ENCODE data around the gene GALNT6.
A peak's percentile ranks its signal among the peaks of the same experiment; 100 is the strongest.

DNA sequence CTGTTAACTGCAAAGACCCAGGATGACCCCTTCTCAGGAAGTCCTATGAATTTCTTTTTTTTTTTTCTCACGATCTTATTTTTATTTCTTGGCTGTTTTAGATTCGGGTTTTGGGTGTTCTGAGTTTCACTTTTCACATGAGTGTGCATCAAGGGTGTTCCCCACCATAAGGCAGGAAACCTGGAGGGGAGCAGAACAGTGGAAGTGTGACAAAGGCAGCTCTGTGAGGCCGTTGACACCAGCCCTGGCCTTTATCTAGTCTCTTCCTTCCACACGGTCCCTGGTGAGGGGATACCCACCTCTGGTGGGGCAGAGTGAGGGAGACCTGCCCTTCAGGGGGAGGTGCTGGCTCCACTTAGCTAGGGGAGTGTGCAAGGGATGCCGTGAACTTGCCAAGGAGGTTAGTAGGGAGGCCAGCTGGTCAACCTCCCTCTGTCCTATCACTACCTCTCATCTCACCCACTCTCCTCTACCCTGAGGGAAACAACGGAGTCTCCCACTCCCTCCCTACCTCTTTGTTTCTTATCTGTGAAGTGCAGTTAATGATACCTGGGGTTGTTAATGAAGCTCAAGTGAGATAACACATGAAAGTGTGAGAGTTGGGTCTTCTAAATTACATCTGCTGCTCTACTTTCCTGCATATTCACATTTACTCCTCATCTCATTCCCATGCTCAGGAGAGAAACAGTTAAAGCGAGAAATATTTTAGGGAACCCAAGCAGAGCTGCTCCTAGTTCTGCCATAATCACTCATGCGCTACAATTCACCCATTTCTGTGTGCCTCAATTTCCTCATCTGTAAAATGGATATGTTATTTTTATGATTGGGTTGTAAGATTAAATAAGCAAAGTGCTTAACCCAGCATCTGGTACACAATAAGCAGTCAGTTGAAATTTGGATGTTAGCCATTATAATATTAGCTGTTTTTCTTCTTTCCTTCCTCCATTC is 4.4 kb upstream of the GALNT6 start:
- no peak for TF ChIP-seq SAFB (IDR thresholded peaks at IDR 0.05; ENCODE audit: borderline replicate concordance, low read depth, low read length)
- TF ChIP-seq SMC3 (conservative IDR thresholded peaks at IDR 0.05; ENCODE audit: insufficient read depth, low read depth, low read length): no peak
- TF ChIP-seq EZH2 (IDR thresholded peaks at IDR 0.05; ENCODE audit: borderline replicate concordance, low read depth, low read length): no peak
- no peak for TF ChIP-seq ZNF217 (CRISPR knock-in tag; IDR thresholded peaks at IDR 0.05)
- TF ChIP-seq CHD4 (IDR thresholded peaks at IDR 0.05; ENCODE audit: insufficient read depth, insufficient replicate concordance, low read depth, low read length, poor library complexity, severe bottlenecking): no peak
- TF ChIP-seq KLF1 (tag; IDR thresholded peaks at IDR 0.05): no peak
- TF ChIP-seq PHF8 (IDR thresholded peaks at IDR 0.05; ENCODE audit: borderline replicate concordance, low read length): no peak; the same call in 1 of the 2 replicates
- TF ChIP-seq NR2C2 (CRISPR knock-in tag; IDR thresholded peaks at IDR 0.05): no peak
- TF ChIP-seq NR2C2 (tag; IDR thresholded peaks at IDR 0.05): peak; percentile 58; the same call in 1 of the 2 replicates
- TF ChIP-seq ETV6 (IDR thresholded peaks at IDR 0.05; ENCODE audit: borderline replicate concordance in 1 of 2, low read depth in 2 of 2, low read length in 1 of 2): no peak
- no peak for TF ChIP-seq ETV6 (CRISPR knock-in tag; IDR thresholded peaks at IDR 0.05; ENCODE audit: borderline replicate concordance)
- TF ChIP-seq POLR2A (conservative IDR thresholded peaks at IDR 0.05): no peak
- TF ChIP-seq CTCF (IDR thresholded peaks at IDR 0.05 in 2 of 3, conservative IDR thresholded peaks at IDR 0.05 in 1 of 3; ENCODE audit: insufficient read depth in 2 of 3, low read depth in 1 of 3, low read length in 3 of 3): no peak
- no peak for TF ChIP-seq CAMTA2 (CRISPR knock-in tag; conservative IDR thresholded peaks at IDR 0.05)
- TF ChIP-seq HDAC6 (IDR thresholded peaks at IDR 0.05; ENCODE audit: low read depth, low read length): no peak
